ENCODE data around the gene TBC1D14. TPM values are rescaled to one million over a fixed set of nuclear protein-coding genes. Genes with fewer than 3 reads are reported as not detected.

The TBC1D14 gene
- total and polyA plus RNA-seq, 10 of the 15 experiments (the other 5 are each of a cell fraction or from before 2014, with no cell fraction given), result 0.87 to 39.3 (median 30.1) TPM

GRCh38 chr4:6910340-6910959 lies 824 bp downstream of the TBC1D14 start (continued):
- no peak for TF ChIP-seq BCLAF1 (IDR thresholded peaks at IDR 0.05)
- no peak for TF ChIP-seq ATF7 (IDR thresholded peaks at IDR 0.05; ENCODE audit: low read depth)
- TF ChIP-seq ZNF384 (IDR thresholded peaks at IDR 0.05; ENCODE audit: borderline replicate concordance, low read depth, low read length), result no peak
- no peak for TF ChIP-seq RUNX3 (IDR thresholded peaks at IDR 0.05; ENCODE audit: low read length)
- TF ChIP-seq EGR1 (IDR thresholded peaks at IDR 0.05; ENCODE audit: borderline replicate concordance in 1 of 2, low read depth in 2 of 2, low read length in 2 of 2), result peak in 1 of 2 experiments; percentile 61; a peak in 1 of 3 replicates
- TF ChIP-seq HDAC6 (IDR thresholded peaks at IDR 0.05; ENCODE audit: unreplicated experiment), result no peak
- no peak for TF ChIP-seq CHD2 (IDR thresholded peaks at IDR 0.05; ENCODE audit: borderline replicate concordance, low read depth, low read length)
- no peak for TF ChIP-seq GATAD2B (conservative IDR thresholded peaks at IDR 0.05; ENCODE audit: low read depth)
- no peak for TF ChIP-seq ZNF274 (IDR thresholded peaks at IDR 0.05; ENCODE audit: insufficient read depth, insufficient read length)
- no peak for TF ChIP-seq MTA3 (IDR thresholded peaks at IDR 0.05; ENCODE audit: borderline replicate concordance, low read length)
- no peak for TF ChIP-seq SIX5 (IDR thresholded peaks at IDR 0.05; ENCODE audit: low read depth, low read length, severe bottlenecking)
- no peak for TF ChIP-seq CREM (IDR thresholded peaks at IDR 0.05; ENCODE audit: low read depth)
- TF ChIP-seq MLLT1 (IDR thresholded peaks at IDR 0.05), result 0 out of 2 replicates have a peak, but pooled peaks have one; percentile 55
- TF ChIP-seq ZBTB40 (IDR thresholded peaks at IDR 0.05; ENCODE audit: borderline replicate concordance), result peak; percentile 23; the same call in 1 of the 2 replicates
- TF ChIP-seq TCF3 (IDR thresholded peaks at IDR 0.05; ENCODE audit: borderline replicate concordance, insufficient read depth, low read depth, low read length), result no peak
- no peak for TF ChIP-seq ZNF207 (IDR thresholded peaks at IDR 0.05; ENCODE audit: borderline replicate concordance)
- no peak for TF ChIP-seq HDAC2 (IDR thresholded peaks at IDR 0.05)
- 0 out of 2 replicates have a peak, but pooled peaks have one; percentile 35 for TF ChIP-seq EED (IDR thresholded peaks at IDR 0.05; ENCODE audit: low read depth)
- TF ChIP-seq YY1 (IDR thresholded peaks at IDR 0.05; ENCODE audit: low read depth, low read length), result no peak
- 0 out of 2 replicates have a peak, but pooled peaks have one; percentile 48 for TF ChIP-seq NR2F1 (conservative IDR thresholded peaks at IDR 0.05)
- TF ChIP-seq DPF2 (IDR thresholded peaks at IDR 0.05), result no peak
- no peak for TF ChIP-seq RB1 (IDR thresholded peaks at IDR 0.05; ENCODE audit: borderline replicate concordance)
- no peak for TF ChIP-seq MXI1 (IDR thresholded peaks at IDR 0.05; ENCODE audit: low read depth, low read length)
- TF ChIP-seq FOXM1 (IDR thresholded peaks at IDR 0.05; ENCODE audit: low read depth, low read length), result no peak
- TF ChIP-seq FOXK2 (IDR thresholded peaks at IDR 0.05), result no peak
